A549 (cell line): ENCODE results near the gene STXBP2. TPM values are rescaled to one million over a fixed set of nuclear protein-coding genes. Genes with fewer than 3 reads are reported as not detected.

ENCODE experiments used
- ATAC-seq, 2 experiments: fragments of 200-7000 bp in 1 of 2; fragments of >200 bp in 1 of 2; cut with Nextera tagmentation in 1 of 2; cut with Tn5 transposase in 1 of 2; 3 replicates each; pipeline versions ENCODE4 v1.8.0 to v1.9.1; 2018 to 2020; ENCODE audit warnings: mild to moderate bottlenecking in 1 of 2, moderate library complexity in 1 of 2
- CTCF ChIA-PET: fragments of 300-600 bp; sonication (Branson Sonifier 250); formaldehyde crosslinking; extraction: SDS; loops from one replicate; lab custom pipeline; 2021; ENCODE audit warnings: antibody characterized with exemption, inconsistent platforms; lab: Yijun Ruan, JAX
- POLR2A ChIA-PET: fragments of 350-600 bp; formaldehyde crosslinking; extraction: SDS; loops from one replicate; lab custom pipeline; 2021; ENCODE audit warnings: antibody characterized with exemption, inconsistent platforms; lab: Yijun Ruan, JAX
- DNase-seq, 2 experiments: peaks; one replicate each; pipeline versions ENCODE4 v3.0.0 to v3.0.0-alpha.2; 2011 to 2016; ENCODE audit warnings: low read depth in 1 of 2, low spot score in 1 of 2
- FAIRE-seq: peaks from 2 replicates; lab custom pipeline; 2011; peaks lifted over from hg19 to GRCh38; lab: Jason Lieb, UNC
- H3K27ac ChIP-seq, 2 experiments: fragments of >200 bp; sonication (Bioruptor Twin); formaldehyde crosslinking; 3 replicates each; pipeline ENCODE4 v1.5.1; 2016 to 2017
- H3K4me1 ChIP-seq: fragments of >200 bp; sonication (Bioruptor Twin); formaldehyde crosslinking; 3 replicates; pipeline ENCODE4 v1.6.1; 2016
- H3K4me2 ChIP-seq: fragments of >200 bp; sonication (Bioruptor Twin); formaldehyde crosslinking; 3 replicates; pipeline ENCODE4 v1.6.1; 2016
- H3K4me3 ChIP-seq: fragments of >200 bp; sonication (Bioruptor Twin); formaldehyde crosslinking; 3 replicates; pipeline ENCODE4 v1.5.1; 2016
- H3K9me3 ChIP-seq: fragments of >200 bp; sonication (Bioruptor Twin); formaldehyde crosslinking; 3 replicates; pipeline ENCODE4 v1.6.1; 2016
- CEBPB ChIP-seq, 2 experiments: fragments of >200 bp in 1 of 2; sonication (Bioruptor Twin) in 1 of 2; formaldehyde crosslinking in 1 of 2; IDR thresholded peaks; 2 replicates each; pipeline ENCODE4 v1.6.1; 2012 to 2016
- EHF ChIP-seq: fragments of 250-450 bp; sonication (Bioruptor Pico); IDR thresholded peaks from 2 replicates; pipeline ENCODE4 v1.5.0; 2020; ENCODE audit warnings: mild to moderate bottlenecking
- EP300 ChIP-seq, 2 experiments: fragments of >200 bp; sonication (Bioruptor Twin); formaldehyde crosslinking; IDR thresholded peaks; 2 replicates in 1 of 2; 3 replicates in 1 of 2; pipeline ENCODE4 v1.6.1; 2016 to 2017
- ESRRA ChIP-seq: fragments of 150-350 bp; IDR thresholded peaks from 2 replicates; pipeline ENCODE4 v1.6.1; 2014; ENCODE audit warnings: mild to moderate bottlenecking, low read length, borderline replicate concordance
- FOSB ChIP-seq: fragments of 250-450 bp; sonication (Bioruptor Pico); IDR thresholded peaks from 2 replicates; pipeline ENCODE4 v1.5.0; 2020; ENCODE audit warnings: mild to moderate bottlenecking, moderate library complexity
- HDAC2 ChIP-seq: fragments of 200-600 bp; sonication (generic); IDR thresholded peaks from 2 replicates; pipeline ENCODE4 v1.6.1; 2016
- HOXA7 ChIP-seq: fragments of 250-450 bp; sonication (Bioruptor Pico); IDR thresholded peaks from 2 replicates; pipeline ENCODE4 v1.5.0; 2020; ENCODE audit warnings: mild to moderate bottlenecking, moderate library complexity
- JUN ChIP-seq, 2 experiments: fragments of >200 bp; sonication (Bioruptor Twin); formaldehyde crosslinking; IDR thresholded peaks; 2 replicates in 1 of 2; 3 replicates in 1 of 2; pipeline ENCODE4 v1.6.1; 2016 to 2017
- KDM1A ChIP-seq: fragments of 200-600 bp; sonication (generic); IDR thresholded peaks from 2 replicates; pipeline ENCODE4 v1.6.1; 2016; ENCODE audit warnings: low read depth, mild to moderate bottlenecking
- MAZ ChIP-seq: fragments of 150-350 bp; IDR thresholded peaks from 2 replicates; pipeline ENCODE4 v1.6.1; 2014; ENCODE audit warnings: antibody characterized with exemption, low read depth, low read length, borderline replicate concordance
- MYC ChIP-seq: IDR thresholded peaks from 2 replicates; pipeline ENCODE4 v1.6.1; 2012; ENCODE audit warnings: mild to moderate bottlenecking, inconsistent platforms, low read length, improper control_type of control experiment, borderline replicate concordance
- NR3C1 ChIP-seq: fragments of >200 bp; sonication (Bioruptor Twin); formaldehyde crosslinking; IDR thresholded peaks from 3 replicates; pipeline ENCODE4 v1.6.1; 2017
- RAD21 ChIP-seq, 2 experiments: fragments of >200 bp in 1 of 2; sonication (Bioruptor Twin) in 1 of 2; formaldehyde crosslinking in 1 of 2; IDR thresholded peaks in 1 of 2; conservative IDR thresholded peaks in 1 of 2; 2 replicates in 1 of 2; 3 replicates in 1 of 2; pipeline ENCODE4 v1.6.1; 2012 to 2018; ENCODE audit warnings: inconsistent platforms in 1 of 2
- RCOR1 ChIP-seq: fragments of 150-350 bp; IDR thresholded peaks from 2 replicates; pipeline ENCODE4 v1.6.1; 2014; ENCODE audit warnings: antibody characterized with exemption, low read length, low read depth
- RFX5 ChIP-seq: fragments of 450-650 bp; IDR thresholded peaks from 2 replicates; pipeline ENCODE4 v1.7.1; 2014; ENCODE audit warnings: antibody characterized with exemption, mild to moderate bottlenecking, moderate library complexity
- TFCP2L1 ChIP-seq: fragments of 250-450 bp; sonication (Bioruptor Pico); IDR thresholded peaks from 2 replicates; pipeline ENCODE4 v1.5.0; 2021; ENCODE audit warnings: mild to moderate bottlenecking
- ZC3H11A ChIP-seq: fragments of 450-650 bp; IDR thresholded peaks from 2 replicates; pipeline ENCODE4 v1.6.1; 2014; ENCODE audit warnings: antibody characterized with exemption, mild to moderate bottlenecking
- ZNF302 ChIP-seq: fragments of 250-450 bp; sonication (Bioruptor Pico); IDR thresholded peaks from 2 replicates; pipeline ENCODE4 v1.9.0; 2021; ENCODE audit warnings: inconsistent platforms, mild to moderate bottlenecking, moderate library complexity
- WGBS: methylation state at CpG from one replicate; pipeline ENCODE4 v1.1.6; 2017; ENCODE audit errors: missing lambda C conversion rate; 5-methylcytosine and 5-hydroxymethylcytosine counted together
- polyA plus RNA-seq, 4 experiments: library from polyadenylated mRNA; depleted of rRNA in 3 of 4; stranded (reverse); fragments of >200 nt; fragmentation: RNase III in 1 of 4; extraction: RNeasy Plus Mini Kit Qiagen cat#74134 plus additional on column Dnase treatment in 1 of 4; gene quantifications; 2 replicates in 3 of 4; 3 replicates in 1 of 4; pipeline ENCODE4 v1.2.3, GENCODE V29; 2011 to 2017
- TF ChIP-seq, protein P1 (sequence below): fragments of 250-450 bp; sonication (Bioruptor Pico); IDR thresholded peaks from 2 replicates; pipeline ENCODE4 v1.5.0; 2021; ENCODE audit warnings: mild to moderate bottlenecking, moderate library complexity, borderline replicate concordance
- TF ChIP-seq, protein P2 (sequence below): IDR thresholded peaks from 2 replicates; pipeline ENCODE4 v1.6.1; 2012
- TF ChIP-seq, protein P3 (sequence below): fragments of 450-650 bp; IDR thresholded peaks from 2 replicates; pipeline ENCODE4 v1.6.1; 2014; ENCODE audit warnings: antibody characterized with exemption
- TF ChIP-seq, protein P4 (sequence below): fragments of >200 bp; sonication (Bioruptor Twin); formaldehyde crosslinking; IDR thresholded peaks from 2 replicates; pipeline ENCODE4 v1.6.1; 2016

STXBP2 gene
- polyA plus RNA-seq, 2 of the 4 experiments (the other 2 are of a cell fraction) = 41.4 to 47.2 TPM

DNA sequence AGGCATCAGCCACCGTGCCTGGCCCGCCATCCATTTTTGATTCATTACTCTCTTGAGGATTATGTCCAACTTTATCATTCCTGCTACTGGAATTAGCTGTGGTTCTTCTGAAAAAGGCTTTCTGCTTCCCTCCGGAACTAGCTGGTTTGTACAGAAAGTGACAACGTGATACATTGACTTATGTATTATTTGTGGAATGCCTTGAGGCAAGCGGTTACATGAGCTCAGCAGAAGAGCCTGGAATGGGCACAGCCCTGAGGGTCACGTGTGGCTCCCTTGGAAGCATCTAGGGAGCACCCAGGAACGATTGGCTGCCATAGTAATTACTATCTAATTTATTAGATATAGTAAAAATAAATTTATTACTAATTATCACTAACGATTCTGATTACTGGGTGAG lies 17.5 kb downstream of the STXBP2 start:
- CTCF ChIA-PET = interaction anchor here (1.2 to 3.2 kb wide), 4 partner anchors 26 to 144 kb away, joined by 3 to 21 read pairs (median 7); partner anchors contain the start of gene TRAPPC5
- WGBS = 63% methylated on average over 8 of the region's 8 CpGs
- Histone ChIP-seq H3K9me3 (no peaks in the 10 kb centered on the region), H3K4me2 (no peak overlapping the region), H3K4me3 (no peak overlapping the region), H3K27ac (no peak overlapping the region), H3K4me1 (no peaks in the 10 kb centered on the region)
- ATAC-seq (no peak), DNase-seq (no peak), FAIRE-seq (no peak)
- POLR2A ChIA-PET = no interaction called here
- no peak for TF ChIP-seq ZC3H11A
- TF ChIP-seq HOXA7 (CRISPR knock-in tag) = no peak
- TF ChIP-seq KDM1A = no peak
- no peak for TF ChIP-seq ESRRA

DNA sequence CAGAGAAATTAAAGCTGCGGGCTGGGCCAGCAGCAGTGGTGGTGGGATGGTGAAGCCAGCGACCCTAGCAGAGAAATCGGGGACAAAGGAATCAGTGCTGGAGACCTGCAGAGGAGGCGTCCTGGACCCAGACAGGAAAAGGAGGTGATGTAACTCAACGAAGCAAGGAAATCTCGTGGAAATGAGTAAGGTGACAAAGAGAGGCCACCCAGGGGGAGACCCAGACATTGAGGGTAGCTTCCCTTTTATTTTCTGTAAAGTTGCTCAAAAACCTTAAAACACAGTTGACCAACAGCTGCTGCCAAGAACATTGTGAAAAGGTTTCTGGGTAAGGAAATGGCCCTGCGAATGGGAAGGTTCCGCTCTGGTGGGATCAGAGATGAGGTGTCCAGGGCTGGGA lies 18.7 kb downstream of the STXBP2 start:
- no peak overlapping the region for H3K27ac ChIP-seq
- FAIRE-seq (no peak), DNase-seq (no peak), ATAC-seq (no peak)
- no peak overlapping the region for H3K4me3 ChIP-seq
- TF ChIP-seq, protein P1, sequence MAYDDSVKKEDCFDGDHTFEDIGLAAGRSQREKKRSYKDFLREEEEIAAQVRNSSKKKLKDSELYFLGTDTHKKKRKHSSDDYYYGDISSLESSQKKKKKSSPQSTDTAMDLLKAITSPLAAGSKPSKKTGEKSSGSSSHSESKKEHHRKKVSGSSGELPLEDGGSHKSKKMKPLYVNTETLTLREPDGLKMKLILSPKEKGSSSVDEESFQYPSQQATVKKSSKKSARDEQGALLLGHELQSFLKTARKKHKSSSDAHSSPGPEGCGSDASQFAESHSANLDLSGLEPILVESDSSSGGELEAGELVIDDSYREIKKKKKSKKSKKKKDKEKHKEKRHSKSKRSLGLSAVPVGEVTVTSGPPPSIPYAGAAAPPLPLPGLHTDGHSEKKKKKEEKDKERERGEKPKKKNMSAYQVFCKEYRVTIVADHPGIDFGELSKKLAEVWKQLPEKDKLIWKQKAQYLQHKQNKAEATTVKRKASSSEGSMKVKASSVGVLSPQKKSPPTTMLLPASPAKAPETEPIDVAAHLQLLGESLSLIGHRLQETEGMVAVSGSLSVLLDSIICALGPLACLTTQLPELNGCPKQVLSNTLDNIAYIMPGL = no peak
- TF ChIP-seq RFX5 = no peak
- TF ChIP-seq FOSB (CRISPR knock-in tag) = no peak
- no peak for TF ChIP-seq ZNF302 (CRISPR knock-in tag)
- TF ChIP-seq MAZ = no peak
- TF ChIP-seq JUN (IDR thresholded peaks at IDR 0.05) = no peak
- no peak for TF ChIP-seq RAD21 (conservative IDR thresholded peaks at IDR 0.05 in 1 of 2, IDR thresholded peaks at IDR 0.05 in 1 of 2)
- TF ChIP-seq, protein P2, sequence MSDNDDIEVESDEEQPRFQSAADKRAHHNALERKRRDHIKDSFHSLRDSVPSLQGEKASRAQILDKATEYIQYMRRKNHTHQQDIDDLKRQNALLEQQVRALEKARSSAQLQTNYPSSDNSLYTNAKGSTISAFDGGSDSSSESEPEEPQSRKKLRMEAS = no peak
- TF ChIP-seq EHF = no peak
- TF ChIP-seq NR3C1 = no peak
- no peak for TF ChIP-seq CEBPB (IDR thresholded peaks at IDR 0.05)
- TF ChIP-seq MYC = no peak
- TF ChIP-seq, protein P3, sequence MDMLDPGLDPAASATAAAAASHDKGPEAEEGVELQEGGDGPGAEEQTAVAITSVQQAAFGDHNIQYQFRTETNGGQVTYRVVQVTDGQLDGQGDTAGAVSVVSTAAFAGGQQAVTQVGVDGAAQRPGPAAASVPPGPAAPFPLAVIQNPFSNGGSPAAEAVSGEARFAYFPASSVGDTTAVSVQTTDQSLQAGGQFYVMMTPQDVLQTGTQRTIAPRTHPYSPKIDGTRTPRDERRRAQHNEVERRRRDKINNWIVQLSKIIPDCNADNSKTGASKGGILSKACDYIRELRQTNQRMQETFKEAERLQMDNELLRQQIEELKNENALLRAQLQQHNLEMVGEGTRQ = no peak
- TF ChIP-seq, protein P4, sequence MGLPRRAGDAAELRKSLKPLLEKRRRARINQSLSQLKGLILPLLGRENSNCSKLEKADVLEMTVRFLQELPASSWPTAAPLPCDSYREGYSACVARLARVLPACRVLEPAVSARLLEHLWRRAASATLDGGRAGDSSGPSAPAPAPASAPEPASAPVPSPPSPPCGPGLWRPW = no peak
- TF ChIP-seq HDAC2 = no peak
- TF ChIP-seq EP300 (IDR thresholded peaks at IDR 0.05) = no peak
- no peak for TF ChIP-seq TFCP2L1 (CRISPR knock-in tag)
- 66% methylated on average over 8 of the region's 8 CpGs for WGBS
- H3K4me1 ChIP-seq = no peaks in the 10 kb centered on the region
- ChIA-PET POLR2A (no interaction called here), CTCF (interaction anchor here (1.0 to 3.2 kb wide), 5 partner anchors 12 to 145 kb away, joined by 3 to 21 read pairs (median 7); partner anchors contain the start of gene TRAPPC5)
- no peaks in the 10 kb centered on the region for H3K9me3 ChIP-seq
- no peak overlapping the region for H3K4me2 ChIP-seq

DNA sequence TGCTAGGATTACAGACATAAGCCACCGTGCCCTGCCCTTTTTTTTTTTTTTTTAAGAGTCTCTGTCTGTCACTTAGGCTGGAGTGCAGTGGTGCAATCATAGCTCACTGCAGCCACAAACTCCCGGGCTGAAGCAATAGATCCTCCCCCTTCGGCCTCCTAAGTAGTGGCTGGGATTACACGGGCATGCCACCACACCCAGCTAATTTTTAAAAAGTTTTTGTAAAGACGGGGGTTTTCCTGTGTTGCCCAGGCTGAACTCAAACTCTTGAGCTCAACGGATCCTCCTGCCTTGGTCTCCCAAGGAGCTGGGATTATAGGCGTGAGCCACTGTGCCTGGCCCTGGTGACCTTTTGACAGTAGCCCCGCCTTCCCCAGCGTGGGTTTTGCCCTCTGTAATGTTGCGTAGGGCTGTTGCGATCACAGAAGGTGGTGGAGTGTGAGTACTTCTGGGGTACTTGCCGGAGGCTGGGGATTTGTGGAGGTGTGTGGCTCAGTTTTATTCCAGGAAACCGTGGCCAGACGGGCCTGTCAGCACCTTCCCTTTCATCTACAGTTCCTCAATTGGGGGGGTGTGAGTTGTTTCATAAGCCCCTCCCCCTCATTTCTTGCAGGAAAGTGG lies 20.3 kb downstream of the STXBP2 start:
- 36% methylated on average over 13 of the region's 14 CpGs for WGBS

More for the DNA sequence above, 20.3 kb downstream of the STXBP2 start:
- CTCF ChIA-PET = interaction anchor here (0.6 to 1.7 kb wide), 5 partner anchors 18 to 143 kb away, joined by 3 to 7 read pairs (median 6); partner anchors contain the start of gene TRAPPC5
- FAIRE-seq (no peak), ATAC-seq (no peak; a peak in 1 of 6 replicates), DNase-seq (no peak)
- Histone ChIP-seq H3K4me2 (no peak overlapping the region), H3K4me3 (no peak overlapping the region), H3K4me1 (no peaks in the 10 kb centered on the region), H3K27ac (0 out of 6 replicates have a peak overlapping the region, but pooled peaks of 1 of the 2 experiments have one; percentile 14), H3K9me3 (no peaks in the 10 kb centered on the region)
- no peak for TF ChIP-seq RCOR1
- POLR2A ChIA-PET = no interaction called here
